Ectodermal cell (in vitro differentiated cells): Measurements from ENCODE around the gene KISS1R.
A peak's percentile ranks its signal among the peaks of the same experiment; 100 is the strongest.

Source experiments
- H3K27ac ChIP-seq: 2 replicates; pipeline ENCODE4 v1.7.0; 2013; ENCODE audit warnings: mild to moderate bottlenecking, low read depth, low read length; ENCODE audit not compliant: insufficient read depth, poor library complexity, severe bottlenecking
- H3K27me3 ChIP-seq: 2 replicates; pipeline ENCODE4 v1.7.0; 2013; ENCODE audit warnings: mild to moderate bottlenecking, low read length; ENCODE audit not compliant: insufficient read depth, control insufficient read depth, poor library complexity, severe bottlenecking
- H3K36me3 ChIP-seq: one replicate; pipeline ENCODE4 v1.7.0; 2013; ENCODE audit warnings: low read length; ENCODE audit not compliant: control insufficient read depth, insufficient read depth
- H3K4me1 ChIP-seq: one replicate; pipeline ENCODE4 v1.7.0; 2013; ENCODE audit warnings: low read length; ENCODE audit not compliant: control insufficient read depth, insufficient read depth
- H3K4me3 ChIP-seq: 2 replicates; pipeline ENCODE4 v1.7.0; 2013; ENCODE audit warnings: low read depth, low read length, control low read depth; ENCODE audit not compliant: insufficient read depth
- H3K9me3 ChIP-seq: 2 replicates; pipeline ENCODE4 v1.7.0; 2013; ENCODE audit warnings: mild to moderate bottlenecking, low read length, moderate library complexity; ENCODE audit not compliant: control insufficient read depth
- WGBS, 2 experiments: methylation state at CpG; one replicate each; pipeline ENCODE4 v1.1.7; 2013; ENCODE audit warnings: missing lambda C conversion rate in 2 of 2; 5-methylcytosine and 5-hydroxymethylcytosine counted together

Gene KISS1R

GRCh38 chr19:912181-913079 is 4.7 kb upstream of the KISS1R start:
- Histone ChIP-seq H3K4me1 (peaks cover 2% of the 10 kb centered on the region), H3K27ac (no peak overlapping the region), H3K4me3 (peak overlapping the region; percentile 66), H3K9me3 (no peaks in the 10 kb centered on the region), H3K36me3 (no peaks in the 10 kb centered on the region), H3K27me3 (peaks cover 24% of the 10 kb centered on the region)
- 14 to 19% methylated on average over 57 to 65 of the region's 69 CpGs for WGBS, 2 experiments

DNA sequence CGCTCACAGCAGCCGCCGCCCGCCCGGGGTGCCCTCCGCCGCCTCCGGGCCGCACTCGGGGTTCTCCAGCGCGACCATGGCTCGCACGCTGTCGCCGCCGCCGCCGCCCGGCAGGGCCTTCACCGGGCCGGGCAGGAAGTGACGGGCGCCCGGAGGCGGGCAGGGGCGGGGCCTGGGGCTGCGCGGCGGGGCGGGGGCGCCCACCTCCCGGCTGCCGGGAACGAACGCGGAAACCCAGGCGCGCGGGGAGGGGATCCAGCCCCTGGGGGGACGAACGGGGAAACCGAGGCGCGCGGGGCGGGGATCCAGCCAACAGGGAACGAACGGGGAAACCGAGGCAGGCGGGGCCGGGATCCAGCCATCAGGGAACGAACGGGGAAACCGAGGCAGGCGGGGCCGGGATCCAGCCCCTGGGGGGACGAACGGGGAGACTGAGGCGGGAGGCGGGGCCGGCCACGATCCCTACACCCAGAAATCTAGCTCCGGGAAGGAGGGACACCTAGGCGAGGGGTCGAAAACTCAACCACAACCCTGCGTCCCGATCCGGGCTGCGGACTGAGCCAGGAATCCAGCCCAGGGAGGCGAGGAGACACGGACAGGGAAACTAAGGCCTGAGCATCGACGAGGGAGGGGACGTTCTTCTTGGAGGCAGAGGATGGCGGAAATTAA is 3.9 kb upstream of the KISS1R start, which contains the start of gene R3HDM4:
Gene R3HDM4 (minus strand): TSS at position 140 of the 669 bp plus-strand sequence. CDS start 62 bp downstream, at position 78.
- Histone ChIP-seq H3K9me3 (no peaks in the 10 kb centered on the region), H3K4me1 (peaks cover 7% of the 10 kb centered on the region), H3K27ac (no peak within 1 kb of the TSS), H3K4me3 (peak within 1 kb of the TSS; percentile 66), H3K27me3 (peaks cover 32% of the 10 kb centered on the region), H3K36me3 (no peaks in the 10 kb centered on the region)
- 2% methylated on average over 76 of the region's 76 CpGs for WGBS, 2 experiments

DNA sequence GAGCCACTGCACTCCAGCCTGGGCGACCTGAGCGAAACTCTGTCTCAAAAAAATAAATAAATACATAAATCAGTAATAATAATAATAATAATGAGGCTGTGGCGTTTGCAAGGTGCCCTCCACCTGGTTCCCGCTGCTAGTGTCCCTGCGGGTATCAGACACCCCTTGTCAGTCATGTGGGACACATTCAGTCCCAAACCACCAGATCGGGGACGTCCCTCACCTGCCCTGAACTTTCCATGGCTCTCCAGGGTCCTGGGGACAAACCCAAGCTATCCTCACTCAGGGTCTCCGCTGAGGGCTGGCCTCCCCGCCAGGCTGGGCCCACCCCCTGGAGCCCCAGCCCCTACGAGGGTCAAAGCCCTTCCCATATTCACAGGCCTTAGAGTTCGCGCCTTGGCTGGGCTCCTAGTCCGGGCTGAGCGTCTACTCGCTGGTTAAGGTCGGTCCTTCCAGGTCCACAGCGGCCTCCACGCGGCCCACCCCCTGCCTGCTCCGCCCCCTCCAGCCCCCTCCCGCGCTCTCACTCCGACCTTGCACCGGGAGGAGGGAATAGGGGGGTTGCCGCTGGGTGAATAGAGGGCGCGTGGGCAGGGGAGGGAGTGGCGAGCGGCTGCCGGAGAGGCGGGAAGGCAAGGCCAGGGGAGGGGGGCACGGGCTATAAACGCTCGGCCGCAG is 349 bp upstream of the KISS1R start:
- H3K27me3 ChIP-seq, result peaks cover 65% of the 10 kb centered on the region
- H3K4me1 ChIP-seq, result peaks cover 19% of the 10 kb centered on the region
- no peaks in the 10 kb centered on the region for H3K36me3 ChIP-seq
- no peak overlapping the region for H3K27ac ChIP-seq
- WGBS, 2 experiments, result 9% methylated on average over 35 of the region's 35 CpGs
- no peaks in the 10 kb centered on the region for H3K9me3 ChIP-seq
- H3K4me3 ChIP-seq, result peak overlapping the region; percentile 25

DNA sequence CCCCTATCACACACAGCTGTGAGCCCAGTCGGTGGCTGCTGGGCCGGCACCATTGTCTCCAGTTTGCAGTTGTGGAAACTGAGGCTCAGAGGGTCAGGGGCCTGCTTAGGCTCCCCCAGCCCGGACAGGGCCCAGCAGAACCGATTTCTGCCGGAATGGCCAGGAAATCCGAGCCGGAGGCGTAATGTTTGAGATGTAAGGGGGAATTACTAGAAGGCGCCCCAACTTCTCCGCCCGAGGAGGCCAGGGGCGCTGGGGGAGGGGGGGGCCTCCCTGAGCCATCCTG is 962 bp downstream of the KISS1R start:
- no peak overlapping the region for H3K27ac ChIP-seq
- no peaks in the 10 kb centered on the region for H3K36me3 ChIP-seq
- no peaks in the 10 kb centered on the region for H3K9me3 ChIP-seq
- H3K27me3 ChIP-seq, result peaks cover 65% of the 10 kb centered on the region
- 8% methylated on average over 12 of the region's 12 CpGs for WGBS, 2 experiments
- peak overlapping the region; percentile 25 for H3K4me3 ChIP-seq
- peaks cover 19% of the 10 kb centered on the region for H3K4me1 ChIP-seq

GRCh38 chr19:918481-919198 is 1.5 kb downstream of the KISS1R start:
- Histone ChIP-seq H3K27me3 (peaks cover 64% of the 10 kb centered on the region), H3K36me3 (no peaks in the 10 kb centered on the region), H3K4me3 (no peak overlapping the region), H3K27ac (no peak overlapping the region), H3K9me3 (no peaks in the 10 kb centered on the region), H3K4me1 (peaks cover 19% of the 10 kb centered on the region)
- WGBS, 2 experiments, result 3% methylated on average over 58 of the region's 58 CpGs

DNA sequence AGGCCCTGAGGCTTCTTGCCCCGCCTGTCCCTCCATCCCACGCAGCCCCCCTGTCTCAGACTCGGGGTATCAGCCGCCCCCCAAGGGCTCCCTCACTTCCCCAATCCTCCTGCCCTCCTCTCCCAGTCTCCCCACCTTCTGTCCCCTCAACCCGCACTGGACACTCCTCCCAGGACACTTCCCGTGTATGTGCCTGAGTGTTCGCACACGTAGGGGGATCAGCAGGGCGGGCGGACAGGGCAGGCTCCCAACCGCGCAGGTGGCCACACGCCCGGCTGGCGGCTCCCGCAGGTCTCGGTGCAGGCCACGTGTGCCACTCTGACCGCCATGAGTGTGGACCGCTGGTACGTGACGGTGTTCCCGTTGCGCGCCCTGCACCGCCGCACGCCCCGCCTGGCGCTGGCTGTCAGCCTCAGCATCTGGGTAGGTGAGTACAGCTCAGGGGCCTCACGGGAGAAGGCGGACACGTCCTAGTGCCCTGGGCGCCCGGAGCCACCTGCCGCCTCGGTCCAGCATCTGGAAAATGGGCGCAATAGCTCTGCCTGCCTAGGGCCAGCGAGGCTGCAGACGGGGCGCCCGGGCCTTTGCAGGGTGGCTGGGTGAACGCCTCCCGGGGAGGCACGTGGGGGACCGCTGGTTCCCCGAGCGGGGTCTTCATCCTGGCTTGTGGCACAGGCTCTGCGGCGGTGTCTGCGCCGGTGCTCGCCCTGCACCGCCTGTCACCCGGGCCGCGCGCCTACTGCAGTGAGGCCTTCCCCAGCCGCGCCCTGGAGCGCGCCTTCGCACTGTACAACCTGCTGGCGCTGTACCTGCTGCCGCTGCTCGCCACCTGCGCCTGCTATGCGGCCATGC is 2.3 kb downstream of the KISS1R start:
- no peaks in the 10 kb centered on the region for H3K9me3 ChIP-seq
- WGBS, 2 experiments, result 7 to 8% methylated on average over 68 of the region's 68 CpGs
- H3K27ac ChIP-seq, result no peak overlapping the region
- H3K27me3 ChIP-seq, result peaks cover 62% of the 10 kb centered on the region
- peak overlapping the region; percentile 2 for H3K4me3 ChIP-seq
- peaks cover 19% of the 10 kb centered on the region for H3K4me1 ChIP-seq
- no peaks in the 10 kb centered on the region for H3K36me3 ChIP-seq

DNA sequence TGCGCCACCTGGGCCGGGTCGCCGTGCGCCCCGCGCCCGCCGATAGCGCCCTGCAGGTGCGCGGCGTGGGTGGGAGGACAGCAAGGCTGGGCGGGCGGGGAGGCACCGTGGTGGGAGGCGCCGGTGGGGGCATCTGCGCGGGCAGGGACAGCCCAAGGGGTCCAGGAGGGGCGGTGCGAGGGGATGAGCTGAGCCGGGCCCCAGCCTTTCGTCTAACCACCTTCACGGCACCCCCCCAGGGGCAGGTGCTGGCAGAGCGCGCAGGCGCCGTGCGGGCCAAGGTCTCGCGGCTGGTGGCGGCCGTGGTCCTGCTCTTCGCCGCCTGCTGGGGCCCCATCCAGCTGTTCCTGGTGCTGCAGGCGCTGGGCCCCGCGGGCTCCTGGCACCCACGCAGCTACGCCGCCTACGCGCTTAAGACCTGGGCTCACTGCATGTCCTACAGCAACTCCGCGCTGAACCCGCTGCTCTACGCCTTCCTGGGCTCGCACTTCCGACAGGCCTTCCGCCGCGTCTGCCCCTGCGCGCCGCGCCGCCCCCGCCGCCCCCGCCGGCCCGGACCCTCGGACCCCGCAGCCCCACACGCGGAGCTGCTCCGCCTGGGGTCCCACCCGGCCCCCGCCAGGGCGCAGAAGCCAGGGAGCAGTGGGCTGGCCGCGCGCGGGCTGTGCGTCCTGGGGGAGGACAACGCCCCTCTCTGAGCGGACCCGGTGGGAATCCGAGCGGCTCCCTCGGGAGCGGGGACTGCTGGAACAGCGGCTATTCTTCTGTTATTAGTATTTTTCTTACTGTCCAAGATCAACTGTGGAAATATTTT is 3.1 kb downstream of the KISS1R start:
- Histone ChIP-seq H3K36me3 (no peaks in the 10 kb centered on the region), H3K27me3 (peaks cover 58% of the 10 kb centered on the region), H3K4me3 (no peak overlapping the region), H3K9me3 (no peaks in the 10 kb centered on the region), H3K27ac (no peak overlapping the region), H3K4me1 (peaks cover 19% of the 10 kb centered on the region)
- 4 to 5% methylated on average over 84 of the region's 84 CpGs for WGBS, 2 experiments

- Histone ChIP-seq H3K36me3 (peaks cover 2% of the 10 kb centered on the region), H3K9me3 (no peaks in the 10 kb centered on the region), H3K27me3 (peaks cover 20% of the 10 kb centered on the region), H3K27ac (no peak overlapping the region), H3K4me3 (peak overlapping the region; percentile 91), H3K4me1 (peaks cover 6% of the 10 kb centered on the region)
- WGBS, 2 experiments, result 10 to 11% methylated on average over 31 of the region's 31 CpGs
These were observed 7.5 kb downstream of the KISS1R start for GRCh38 chr19:924553-925086.
